ENCODE data around the gene USH1G. TPM values are rescaled to one million over a fixed set of nuclear protein-coding genes. Genes with fewer than 3 reads are reported as not detected.
"Not testable (repeated sequence)": the region's sequence is repeated elsewhere in the genome, so short reads cannot be mapped to it uniquely, and the experiment has no call there.

USH1G gene
- polyA plus RNA-seq (2013, experiment 1 of 2; ENCODE audit: insufficient read length), result not detected
- polyA plus RNA-seq (2013, experiment 2 of 2; ENCODE audit: insufficient read length), result not detected

DNA sequence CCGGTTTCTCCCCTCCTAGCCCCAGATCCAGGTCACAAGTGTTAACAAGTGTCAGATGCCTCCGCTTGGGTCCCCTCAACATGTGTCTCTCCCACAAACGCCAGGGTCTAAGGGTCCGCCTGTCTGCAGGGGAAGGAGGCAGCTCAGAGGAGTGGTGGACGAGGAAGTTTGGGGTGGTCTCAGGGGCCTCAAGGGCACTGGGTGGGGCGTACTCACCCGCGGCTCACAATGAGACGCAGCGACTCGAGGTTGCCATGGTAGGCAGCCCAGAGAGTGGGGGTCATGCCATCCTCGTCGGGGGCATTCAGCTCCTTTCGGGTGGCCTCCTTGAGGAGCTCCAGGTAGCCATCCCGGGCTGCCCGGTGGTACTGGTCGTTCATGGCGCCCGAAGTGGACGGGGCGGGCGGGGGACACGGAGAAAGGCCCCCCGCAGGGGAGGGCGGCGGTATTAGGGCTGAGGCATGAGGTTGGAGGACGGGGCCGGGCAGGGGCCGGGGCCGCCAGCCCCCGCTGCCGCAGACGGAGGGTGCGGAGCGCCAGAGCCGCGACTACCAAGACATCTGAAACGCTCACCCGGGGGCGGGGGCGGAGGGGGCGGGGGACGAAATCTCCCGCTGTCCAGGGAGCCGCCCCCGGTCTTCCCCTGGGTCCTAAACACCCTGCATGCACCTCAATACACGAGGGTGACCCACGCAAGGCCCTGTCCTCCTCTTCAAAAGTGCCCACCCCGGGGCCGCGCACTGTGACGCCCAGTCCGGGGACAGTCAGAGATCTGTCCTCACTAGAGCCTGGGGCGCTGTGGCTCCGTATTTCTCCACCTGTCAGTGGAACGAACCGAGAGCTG lies at the start of gene USH1G:
TSS of gene USH1G (minus strand) at position 562 of the 844 bp plus-strand sequence. CDS start at position 380, 182 bp downstream.
- DNase-seq, result peak; percentile 7

DNA sequence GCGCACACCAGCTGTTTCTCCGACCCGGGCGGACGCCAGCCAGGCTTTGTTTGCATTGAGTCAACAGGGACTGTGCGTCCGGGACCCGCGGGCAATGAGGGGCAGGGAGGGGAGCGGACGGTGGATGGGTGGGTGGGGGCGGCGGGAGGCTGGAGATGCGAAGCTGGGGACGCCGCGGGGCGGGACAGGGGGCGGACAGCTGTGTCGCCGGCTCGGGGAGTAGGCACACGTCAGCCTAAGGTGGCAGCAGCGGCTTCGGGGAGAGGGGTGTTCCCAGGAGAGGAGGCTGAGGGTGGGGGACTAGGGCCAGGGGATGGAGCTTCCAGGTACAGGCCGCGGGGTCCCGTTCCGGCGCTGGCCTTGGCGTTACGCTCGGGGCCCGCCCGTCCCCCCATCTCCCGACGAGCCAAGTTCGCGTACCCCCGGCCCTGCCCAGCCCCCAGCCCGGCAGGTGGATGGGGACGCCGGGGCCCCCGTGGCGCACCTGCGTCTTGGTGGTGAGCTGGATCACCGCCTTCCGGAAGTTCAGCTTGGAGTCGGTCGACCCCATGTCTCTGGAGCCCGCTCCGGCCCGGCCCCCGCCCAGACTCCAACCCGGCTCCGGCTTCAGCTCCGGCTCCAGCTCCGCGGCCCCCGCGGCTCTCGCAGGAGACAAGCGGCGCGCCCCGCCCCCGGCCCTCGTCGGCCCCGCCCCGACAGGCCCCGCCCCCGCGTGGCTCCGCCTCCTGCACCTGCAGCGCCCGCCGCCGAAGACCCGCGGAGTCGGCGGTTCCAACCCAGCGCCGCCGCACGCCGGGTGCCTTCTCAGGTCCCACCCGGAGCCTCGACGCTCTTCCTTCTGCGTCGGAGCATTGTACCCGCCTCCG lies 49.3 kb upstream of the USH1G start, which contains the start of gene HID1:
TSS of gene HID1 (minus strand) at position 653 of the 866 bp plus-strand sequence. CDS start at position 550, 103 bp downstream.
- DNase-seq, result peak; percentile 9

DNA sequence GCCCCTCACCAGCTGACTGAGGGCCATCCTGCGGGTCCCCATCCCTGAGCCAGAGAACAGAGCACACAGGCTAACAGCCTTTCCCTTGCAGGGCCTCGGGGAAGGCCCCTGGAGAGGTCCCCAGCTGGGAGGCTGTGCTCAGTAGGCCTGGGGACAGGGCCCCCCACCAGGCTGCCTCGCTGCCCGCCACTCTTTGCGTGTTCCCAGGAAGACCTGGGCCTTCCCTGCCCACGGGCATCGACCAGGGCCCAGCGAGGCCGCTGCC lies 48.7 kb upstream of the USH1G start:
- DNase-seq, result no peak

DNA sequence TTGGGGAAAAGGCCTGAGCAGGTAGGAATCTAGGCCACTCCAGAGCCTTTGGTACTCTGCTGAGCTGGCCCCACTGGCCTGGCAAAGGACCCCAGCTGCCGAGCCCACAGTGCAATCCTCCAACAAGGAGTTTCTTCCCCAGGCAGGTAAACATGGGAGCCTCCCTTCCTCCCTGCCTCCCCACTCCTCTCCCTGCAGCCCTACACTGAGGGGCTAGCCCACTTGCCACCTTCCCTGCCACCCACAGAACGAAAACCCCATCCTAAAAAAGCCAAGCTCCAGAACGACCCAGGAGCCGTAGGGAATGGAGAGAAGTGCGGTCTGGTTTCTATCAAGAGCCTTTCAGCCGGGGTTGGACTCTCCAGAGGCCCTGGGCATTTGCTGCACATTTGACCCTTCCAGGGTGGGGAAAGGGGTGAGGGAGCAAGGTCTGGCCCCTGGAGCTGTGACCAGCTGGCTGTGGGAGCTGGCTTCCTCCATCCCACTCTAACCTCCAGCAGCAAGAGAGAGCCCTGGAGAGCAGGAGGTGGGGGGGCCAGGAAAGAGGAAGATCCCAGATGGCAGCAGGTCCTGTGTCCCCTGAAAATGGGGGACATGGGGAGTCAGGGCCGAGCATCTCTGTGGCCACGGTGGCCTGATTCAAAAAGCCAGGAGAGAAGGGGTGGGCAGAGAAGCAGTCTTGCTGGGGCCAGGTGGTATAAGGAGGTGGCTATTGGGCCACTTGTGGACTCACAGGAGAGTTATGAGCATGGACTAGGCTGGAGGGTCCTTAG lies 48.2 kb upstream of the USH1G start:
- no peak for DNase-seq

DNA sequence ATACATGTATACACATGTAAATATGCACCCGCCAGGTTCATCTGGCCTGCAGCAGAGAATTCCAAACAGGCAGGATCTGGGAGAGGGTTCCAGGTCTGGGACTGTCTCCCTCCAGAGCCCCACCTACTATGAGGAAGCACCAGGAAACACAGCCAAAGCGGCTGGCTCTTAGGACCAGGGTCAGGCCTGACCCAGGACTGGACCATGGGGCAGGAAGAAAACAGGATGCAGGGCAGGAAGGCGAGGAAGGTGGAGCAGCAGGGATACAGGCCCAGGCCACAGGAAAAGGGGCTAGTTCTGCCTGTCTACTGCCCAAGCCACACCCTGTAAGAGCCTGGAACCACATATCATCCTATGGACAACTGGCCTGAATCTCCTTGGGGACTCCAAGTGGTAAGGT lies 47.3 kb upstream of the USH1G start:
- no peak for DNase-seq

DNA sequence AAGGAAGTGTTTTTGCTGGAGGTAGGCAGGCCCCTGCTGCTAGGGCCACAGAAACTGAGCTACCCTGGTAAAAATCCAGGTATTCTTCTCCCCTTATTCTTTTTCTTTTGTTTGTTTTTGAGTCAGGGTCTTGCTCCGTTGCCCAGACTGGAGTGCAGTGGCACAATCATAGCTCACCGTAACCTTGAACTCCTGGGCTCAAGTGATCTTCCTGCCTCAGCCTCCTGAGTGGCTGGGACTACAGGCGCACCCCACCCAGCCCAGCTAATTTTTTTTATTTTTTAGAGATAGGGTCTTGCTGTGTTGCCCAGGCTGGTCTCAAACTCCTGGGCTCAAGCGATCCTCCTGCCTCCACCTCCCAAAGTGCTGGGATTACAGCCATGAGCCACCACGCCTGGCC lies 46.4 kb upstream of the USH1G start:
- not testable (repeated sequence) for DNase-seq

DNA sequence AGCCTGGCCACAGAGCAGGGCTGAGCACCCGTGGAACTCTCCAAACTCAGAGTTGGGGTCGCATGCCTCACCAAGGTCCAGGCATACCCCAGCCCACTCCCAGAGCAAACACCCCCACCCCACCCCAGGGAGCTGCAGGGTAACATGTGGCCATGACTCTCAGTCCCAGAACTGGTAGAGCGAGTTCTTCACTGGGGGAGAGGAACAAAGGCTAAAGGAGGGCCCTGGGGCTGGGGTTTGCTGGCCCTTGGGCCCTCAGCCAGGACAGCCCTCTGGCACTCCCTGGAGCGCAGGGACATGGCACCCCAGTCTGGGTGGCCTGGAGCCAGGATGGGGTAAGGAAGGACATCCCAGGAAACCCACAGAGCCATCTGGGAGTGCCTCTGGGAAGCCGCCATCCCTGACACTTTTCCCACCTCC lies 45.3 kb upstream of the USH1G start:
- no peak for DNase-seq

DNA sequence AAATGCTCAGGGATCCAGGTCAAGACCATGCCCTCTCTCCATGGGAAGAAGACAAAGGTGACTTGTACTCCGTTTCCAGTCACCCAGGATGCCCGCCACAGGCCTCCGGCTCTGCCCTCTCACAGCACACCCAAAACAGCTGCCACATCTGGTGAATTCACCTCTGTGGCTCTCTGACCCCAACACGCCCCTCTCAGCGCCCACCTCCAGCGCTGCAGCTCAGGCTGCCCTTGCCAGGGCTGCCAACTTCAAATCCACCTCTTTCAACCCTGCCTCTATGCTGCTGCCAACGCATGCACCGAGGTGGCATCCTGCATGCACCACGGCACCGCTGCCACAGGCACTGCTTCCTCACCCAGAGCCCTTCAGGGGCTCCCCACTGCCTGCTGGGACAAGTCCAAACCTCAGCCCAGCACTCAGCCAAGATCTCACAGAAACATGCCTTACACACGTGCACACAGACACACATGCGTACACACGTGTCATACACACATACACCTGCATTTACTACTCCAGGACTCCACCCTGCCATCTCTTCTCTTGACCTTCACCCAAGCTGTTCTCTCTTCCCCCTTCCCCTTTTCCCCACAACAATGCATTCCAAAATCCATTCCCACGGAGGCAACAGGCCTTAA lies 42.0 kb upstream of the USH1G start:
- no peak for DNase-seq

DNA sequence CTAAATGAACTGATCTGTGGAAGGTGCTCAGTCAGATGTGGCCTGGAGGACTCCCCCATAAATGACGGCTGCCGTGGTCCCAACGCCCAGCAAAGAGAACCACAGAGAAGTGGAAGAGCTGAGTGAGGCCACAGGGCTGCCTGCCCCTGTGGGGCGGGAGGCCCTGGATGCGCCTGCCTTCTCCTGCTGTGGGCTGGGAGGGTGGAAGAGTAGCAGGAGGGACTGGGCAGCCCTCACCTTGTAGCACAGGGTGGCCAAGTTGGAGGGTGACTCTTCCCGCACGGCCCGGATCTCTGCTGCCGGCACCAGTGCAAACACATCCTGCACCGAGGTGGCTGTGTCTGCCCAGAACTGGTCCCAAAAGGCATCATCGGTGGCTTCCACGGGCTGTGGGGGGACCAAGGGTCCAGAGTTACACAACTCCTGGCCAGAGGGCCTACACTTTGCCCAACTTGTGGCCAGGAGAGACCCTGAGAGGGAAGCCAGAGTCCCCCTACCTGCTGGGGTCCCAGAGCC lies 41.2 kb upstream of the USH1G start:
- no peak for DNase-seq

DNA sequence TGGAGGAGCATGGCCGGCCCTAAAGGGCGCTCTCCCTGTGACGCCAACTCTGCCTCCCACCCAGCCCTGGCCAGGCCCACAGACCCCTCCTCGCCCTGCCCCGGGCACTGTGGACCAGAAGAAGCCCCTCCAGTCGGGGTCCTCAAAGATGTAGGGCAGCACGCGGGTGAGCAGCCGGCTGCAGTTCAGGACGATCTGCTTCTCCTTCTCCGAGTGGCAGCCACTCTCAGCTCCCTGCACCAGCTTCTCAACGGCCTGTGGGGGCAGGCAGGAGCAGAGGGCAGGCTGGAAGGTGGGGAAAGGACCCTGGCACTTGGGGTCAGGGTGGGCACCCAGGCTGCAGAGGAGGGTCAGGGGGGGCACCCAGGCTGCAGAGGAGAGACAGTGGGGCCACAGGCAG lies 40.6 kb upstream of the USH1G start:
- DNase-seq, result no peak

DNA sequence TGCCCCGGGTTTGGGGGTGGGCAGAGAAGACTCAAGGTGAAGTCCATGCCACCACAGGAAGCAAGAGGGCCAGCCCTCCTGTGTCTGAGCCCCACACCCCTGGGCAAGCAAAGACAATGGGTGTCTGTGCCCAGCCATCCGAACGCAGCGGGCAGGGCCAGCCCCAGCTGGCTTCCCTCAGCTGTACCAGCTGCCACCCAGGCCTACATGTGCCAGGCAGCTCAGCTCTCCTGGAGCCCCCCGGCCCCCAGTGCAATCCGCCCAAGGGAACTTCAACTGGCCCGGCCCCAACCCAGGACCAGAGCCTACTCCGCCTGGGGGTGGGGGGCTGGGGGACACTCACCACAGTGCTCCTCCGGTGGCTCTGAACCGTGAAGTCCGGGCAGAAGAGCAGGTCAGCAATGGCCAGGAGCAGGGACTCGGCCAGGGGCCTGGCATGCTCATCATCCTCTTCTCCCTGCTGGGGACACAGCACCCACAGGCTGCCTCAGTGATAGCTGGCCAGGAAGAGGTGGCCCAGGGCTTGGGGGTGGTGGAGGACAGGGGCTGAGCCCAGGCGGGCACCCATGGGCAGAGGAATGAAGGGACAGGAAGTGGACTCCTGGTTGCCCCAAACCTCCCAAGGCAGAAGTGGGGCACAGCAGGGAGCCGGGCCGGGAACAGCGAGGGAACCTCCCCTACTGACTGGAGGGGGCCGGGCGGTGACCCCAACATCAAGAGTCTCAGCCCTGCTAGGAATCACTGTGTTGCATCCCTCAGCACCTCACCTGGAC lies 39.8 kb upstream of the USH1G start:
- DNase-seq, result no peak

DNA sequence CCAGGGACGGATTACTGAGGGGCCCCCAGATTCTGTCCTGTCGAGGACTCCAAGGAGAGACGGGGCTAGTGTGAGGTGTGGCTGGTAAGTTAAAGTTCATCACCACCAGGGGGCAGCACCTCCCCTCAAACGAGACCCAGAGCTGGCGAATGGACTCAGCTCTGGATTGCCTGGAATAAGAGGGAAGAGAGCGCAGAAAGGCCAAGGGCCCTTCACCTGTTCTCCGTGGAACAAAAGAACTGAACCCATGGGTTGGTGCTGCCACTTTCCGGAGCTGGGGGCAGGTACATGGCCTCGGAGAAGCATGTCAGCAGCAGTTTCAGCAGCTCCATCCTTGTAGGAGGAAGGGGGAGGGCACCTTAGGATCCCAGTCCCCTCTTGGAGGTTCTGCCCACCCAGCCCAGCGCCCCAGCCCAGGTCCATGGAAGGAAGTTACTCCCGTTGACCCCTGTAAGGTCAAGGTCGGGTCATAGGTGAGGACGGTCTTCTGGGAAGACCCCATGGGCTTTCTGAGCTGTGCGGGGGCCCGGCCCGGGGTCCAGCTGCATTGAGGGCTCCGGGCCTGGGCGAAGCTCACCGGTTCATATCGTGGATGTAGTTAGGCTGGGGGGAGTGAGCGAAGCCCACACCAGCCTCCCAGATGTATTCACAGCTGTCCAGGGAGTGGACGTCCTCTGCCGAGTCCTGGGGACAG lies 38.7 kb upstream of the USH1G start:
- DNase-seq, result peak; percentile 80

DNA sequence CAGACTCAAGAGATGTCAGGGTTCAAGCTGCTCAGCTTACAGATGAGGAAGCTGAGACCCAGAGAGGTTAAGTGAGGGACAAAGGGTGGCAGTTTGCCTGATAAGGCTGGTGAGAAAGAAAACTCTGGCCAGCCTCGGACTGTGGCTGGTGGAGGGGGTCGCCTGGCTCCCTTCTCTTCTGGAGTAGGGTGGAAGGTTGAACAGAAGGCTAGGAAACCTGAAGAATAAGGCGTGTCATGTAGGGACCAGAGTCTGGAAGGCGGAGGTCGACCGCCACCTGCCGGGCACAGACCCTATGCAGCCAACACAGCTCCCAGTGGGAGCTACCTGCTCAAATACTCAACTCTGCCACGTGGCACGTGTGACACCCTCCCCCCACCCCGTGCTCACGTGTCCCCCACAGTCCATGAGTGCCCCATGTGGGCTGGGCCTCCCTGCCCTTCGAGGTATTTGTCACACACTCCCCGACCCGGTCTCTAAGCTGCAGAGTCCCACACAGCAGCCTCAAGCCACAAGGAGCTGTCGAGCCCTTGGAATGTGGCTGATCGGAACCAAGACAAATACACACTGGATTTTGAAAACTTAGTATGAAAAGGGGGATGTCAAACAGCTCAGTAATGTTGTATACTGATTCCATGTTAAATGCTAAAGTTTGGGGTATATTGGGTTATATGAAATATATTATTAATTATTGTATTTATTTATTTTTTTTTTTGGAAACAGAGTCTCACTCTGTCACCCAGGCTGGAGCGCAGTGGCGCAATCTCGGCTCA lies 37.7 kb upstream of the USH1G start:
- peak; percentile 44 for DNase-seq

DNA sequence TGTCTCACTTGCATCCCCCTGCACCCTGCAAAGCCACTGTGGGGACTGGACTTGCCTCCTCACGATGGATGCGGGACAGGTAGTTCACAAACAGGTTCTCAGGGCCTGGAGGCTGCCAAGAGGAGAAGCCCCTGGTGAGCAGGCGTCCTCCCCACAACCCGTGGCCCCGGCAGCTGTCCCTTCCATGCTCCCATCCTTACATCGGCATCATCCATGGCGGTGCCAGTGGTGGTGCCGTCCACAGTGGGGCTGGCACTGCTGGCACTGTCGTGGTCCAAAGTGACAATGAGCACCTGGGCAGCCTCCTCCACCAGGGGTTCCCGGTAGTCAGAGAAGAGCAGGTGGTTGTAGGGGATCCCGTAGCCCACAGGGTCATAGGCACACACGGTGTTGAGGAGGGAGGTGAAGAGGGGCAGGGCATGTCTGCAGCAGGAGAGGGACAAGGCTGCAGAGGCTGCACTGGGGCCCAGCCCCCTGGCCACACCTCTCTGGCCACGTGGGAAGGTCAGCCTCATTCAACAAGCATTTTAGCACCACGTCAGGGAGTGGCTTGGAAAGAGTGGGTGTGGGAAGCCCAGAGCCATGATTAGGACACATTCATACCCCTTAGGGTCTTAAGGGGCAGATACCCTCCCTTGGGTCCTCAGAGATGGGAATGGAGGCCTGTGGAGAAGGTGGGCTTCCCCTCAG lies 36.9 kb upstream of the USH1G start:
- DNase-seq, result peak; percentile 19

DNA sequence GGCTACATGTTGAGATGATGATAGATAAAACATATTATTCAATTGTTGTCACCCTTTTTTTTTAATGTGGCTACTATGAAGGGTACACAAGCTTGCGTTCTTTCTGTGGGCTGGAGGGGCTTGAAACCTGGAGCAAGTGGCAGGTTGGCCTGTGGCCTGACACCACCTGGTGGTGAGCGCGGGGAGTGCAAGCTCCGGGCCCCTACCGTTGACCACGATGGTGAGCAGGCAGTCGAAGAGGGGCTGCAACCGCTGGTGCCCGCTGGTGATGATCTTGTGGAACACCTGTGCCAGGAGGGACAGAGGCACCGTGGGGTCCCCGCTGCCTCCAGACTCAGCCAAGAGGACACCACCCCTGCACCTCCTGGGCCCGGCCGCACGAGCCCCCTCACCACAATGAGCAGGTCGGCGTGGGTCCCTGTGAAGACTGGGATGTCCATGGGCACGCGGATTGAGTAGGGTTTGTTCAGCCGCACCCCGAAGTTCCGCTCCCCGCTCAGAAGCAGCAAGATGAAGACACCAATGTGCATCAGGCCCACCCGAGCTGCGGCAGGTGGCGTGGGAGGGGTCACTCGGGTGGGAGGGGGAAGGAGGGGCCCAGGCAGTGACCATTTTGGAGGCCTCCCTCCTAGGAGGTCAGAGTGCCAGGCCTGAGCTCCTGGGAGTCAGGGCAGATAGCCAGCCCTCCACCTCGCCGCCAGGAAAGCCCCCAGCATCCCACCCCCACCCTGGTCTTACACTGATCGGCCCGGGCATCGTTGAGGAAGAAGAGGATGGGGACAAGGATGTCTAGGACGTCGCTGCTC lies 35.1 kb upstream of the USH1G start:
- peak; percentile 41 for DNase-seq

DNA sequence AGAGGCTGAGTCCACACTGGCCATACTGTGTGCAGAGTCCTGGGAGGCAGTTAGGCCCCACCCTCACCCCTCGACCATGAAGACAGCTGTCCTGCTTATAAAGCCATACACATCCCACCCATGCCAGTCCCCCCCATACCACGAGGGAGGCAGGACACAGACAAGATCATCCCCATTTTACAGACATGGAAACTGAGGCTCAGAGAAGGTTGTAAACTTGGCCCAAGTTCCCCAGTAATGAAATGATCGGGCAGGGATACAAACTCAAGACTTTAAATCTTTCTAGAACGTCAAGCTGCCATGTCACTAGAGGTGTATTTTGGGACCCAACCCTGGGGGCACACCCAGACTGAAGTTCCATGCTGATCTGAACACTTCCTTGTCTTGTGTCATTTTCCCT lies 33.0 kb upstream of the USH1G start:
- DNase-seq, result no peak

DNA sequence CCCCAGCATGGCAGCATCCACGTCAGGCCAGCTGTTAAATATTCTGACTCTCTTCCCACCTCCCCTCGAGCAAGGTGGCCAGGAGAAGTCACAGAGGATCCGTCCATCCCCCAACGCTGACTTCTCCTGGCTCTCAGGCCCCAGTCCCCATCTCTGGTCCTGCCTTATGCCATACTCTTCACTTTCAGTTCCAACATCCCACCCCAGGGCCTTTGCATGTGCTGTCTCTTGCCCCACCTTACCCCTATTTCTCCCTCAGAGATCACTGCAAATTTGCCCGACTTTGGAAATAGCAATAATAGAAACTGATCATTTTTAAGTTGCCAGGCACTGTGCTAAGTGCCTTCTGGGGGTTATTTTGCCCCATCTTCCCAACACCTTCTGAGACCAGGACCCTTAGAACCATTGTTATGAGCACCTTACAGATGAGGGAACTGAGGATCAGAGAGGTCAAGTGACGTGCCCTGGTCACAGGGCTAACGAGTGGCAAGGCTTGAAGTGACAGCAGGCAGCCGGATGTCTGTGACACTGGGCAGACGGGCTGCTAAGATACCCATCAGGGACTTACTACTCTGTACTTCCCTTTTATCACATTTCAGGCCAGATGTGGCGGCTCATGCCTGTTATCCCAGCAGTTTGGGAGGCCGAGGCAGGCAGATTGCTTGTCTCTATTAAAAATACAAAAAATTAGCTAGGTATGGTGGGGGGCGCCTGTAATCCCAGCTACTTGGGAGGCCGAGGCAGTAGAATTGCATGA lies 31.8 kb upstream of the USH1G start:
- DNase-seq, result no peak
